ENCODE data around the gene SGMS1.
"Not testable (repeated sequence)": the region's sequence is repeated elsewhere in the genome, so short reads cannot be mapped to it uniquely, and the experiment has no call there.

Gene SGMS1

GRCh38 chr10:50367732-50368131 is 256.0 kb downstream of the SGMS1 start:
- no peak for DNase-seq (ENCODE audit: low read depth)
- H3K4me3 ChIP-seq (ENCODE audit: low read depth, low read length): no peak overlapping the region

- not testable (repeated sequence) for H3K4me3 ChIP-seq (ENCODE audit: low read depth, low read length); DNase-seq (ENCODE audit: low read depth)
These were observed 257.3 kb downstream of the SGMS1 start for GRCh38 chr10:50366421-50366820.

DNA sequence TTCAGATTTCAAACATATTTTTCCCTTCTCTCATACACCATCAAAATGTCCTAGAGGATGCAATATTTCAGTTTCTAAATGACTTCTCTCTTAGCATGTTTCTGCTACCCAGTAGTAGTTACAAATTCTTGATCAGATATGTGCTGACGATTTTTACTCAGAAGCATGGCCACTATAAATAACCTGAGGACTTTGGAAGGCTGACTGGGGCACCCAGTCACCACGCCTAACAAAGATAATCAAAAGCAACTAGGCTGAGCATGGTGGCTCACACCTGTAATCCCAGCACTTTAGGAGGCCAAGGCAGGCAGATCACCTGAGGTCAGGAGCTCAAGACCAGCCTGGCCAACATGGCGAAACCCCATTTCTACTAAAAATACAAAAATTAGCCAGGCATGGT is 259.0 kb downstream of the SGMS1 start:
- DNase-seq (ENCODE audit: low read depth); H3K4me3 ChIP-seq (ENCODE audit: low read depth, low read length): not testable (repeated sequence)

GRCh38 chr10:50362547-50363125 is 261.1 kb downstream of the SGMS1 start:
- no peak for DNase-seq (ENCODE audit: low read depth)
- H3K4me3 ChIP-seq (ENCODE audit: low read depth, low read length): no peak overlapping the region

DNA sequence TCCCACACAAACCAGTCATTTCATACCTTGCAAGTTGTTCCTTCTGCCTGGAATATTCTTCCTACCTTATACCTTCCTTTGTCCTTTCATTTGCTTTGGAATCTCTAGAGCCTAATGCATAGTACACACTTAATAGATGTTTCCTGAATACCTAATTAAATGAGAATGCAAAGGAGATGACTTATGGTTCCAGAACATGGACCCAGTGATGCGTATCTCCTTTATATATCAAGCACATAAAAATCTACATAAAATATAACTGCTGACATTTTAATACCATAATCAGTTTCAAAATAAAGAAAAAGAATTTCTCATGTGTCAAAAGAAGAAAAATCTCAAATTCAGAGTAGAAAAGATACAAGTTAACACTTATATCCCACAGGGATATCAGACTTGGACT is 261.8 kb downstream of the SGMS1 start:
- DNase-seq (ENCODE audit: low read depth): no peak
- no peak overlapping the region for H3K4me3 ChIP-seq (ENCODE audit: low read depth, low read length)

GRCh38 chr10:50360077-50360850 is 263.5 kb downstream of the SGMS1 start:
- H3K4me3 ChIP-seq (ENCODE audit: low read depth, low read length): no peak overlapping the region
- peak; percentile 27 for DNase-seq (ENCODE audit: low read depth)

DNA sequence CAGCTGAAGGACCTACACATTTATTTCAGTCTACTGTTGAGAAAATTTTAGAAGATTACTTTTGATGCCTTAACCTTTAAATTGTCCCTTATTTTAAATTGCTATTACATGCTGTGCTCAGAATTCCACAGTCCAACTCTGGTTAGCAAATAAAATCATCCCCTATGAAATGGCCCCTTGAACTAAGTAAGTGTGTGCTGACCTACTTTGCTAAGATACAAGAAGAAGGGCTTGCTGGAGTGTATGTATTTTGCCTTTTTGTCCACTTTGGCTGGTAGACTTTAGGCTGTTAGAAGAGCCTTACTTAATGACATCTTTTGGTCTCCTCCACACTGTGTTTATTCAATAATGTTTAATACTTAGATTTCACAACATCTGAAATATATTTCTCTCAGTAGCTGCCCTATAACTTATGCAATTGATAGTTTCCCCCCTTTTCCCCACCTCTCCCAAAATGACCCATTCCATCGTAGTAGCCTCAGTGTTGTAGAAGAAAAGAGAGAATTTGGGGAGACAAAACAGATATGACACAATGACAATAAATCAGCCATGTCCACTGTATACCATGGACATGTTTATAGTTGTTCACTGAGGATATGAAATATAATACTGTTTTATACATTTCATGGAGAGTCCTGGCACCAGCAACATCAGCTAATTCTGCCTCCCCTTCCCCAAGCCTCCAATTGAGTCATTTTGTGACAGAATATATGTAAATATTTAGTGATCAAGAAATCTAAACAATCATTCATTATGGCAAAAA is 264.6 kb downstream of the SGMS1 start:
- no peak overlapping the region for H3K4me3 ChIP-seq (ENCODE audit: low read depth, low read length)
- DNase-seq (ENCODE audit: low read depth): no peak

- no peak overlapping the region for H3K4me3 ChIP-seq (ENCODE audit: low read depth, low read length)
- no peak for DNase-seq (ENCODE audit: low read depth)
These were observed 265.3 kb downstream of the SGMS1 start for GRCh38 chr10:50358411-50358810.

DNA sequence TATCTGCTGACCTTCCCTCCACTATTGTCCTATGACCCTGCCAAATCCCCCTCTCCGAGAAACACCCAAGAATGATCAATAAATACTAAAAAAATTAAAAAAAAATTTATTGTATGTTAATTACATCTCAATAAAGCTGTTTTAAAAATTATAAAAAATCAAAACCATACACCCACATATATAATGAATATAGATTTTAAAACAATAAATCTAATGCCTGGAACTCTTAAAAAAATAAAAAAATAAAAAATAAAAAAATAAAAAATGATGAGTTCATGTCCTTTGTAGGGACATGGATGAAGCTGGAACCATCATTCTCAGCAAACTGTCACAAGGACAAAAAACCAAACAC is 267.3 kb downstream of the SGMS1 start:
- DNase-seq (ENCODE audit: low read depth); H3K4me3 ChIP-seq (ENCODE audit: low read depth, low read length): not testable (repeated sequence)

- not testable (repeated sequence) for DNase-seq (ENCODE audit: low read depth); H3K4me3 ChIP-seq (ENCODE audit: low read depth, low read length)
These were observed 267.9 kb downstream of the SGMS1 start for GRCh38 chr10:50355693-50356480.

- no peak for DNase-seq (ENCODE audit: low read depth)
These were observed 272.1 kb downstream of the SGMS1 start for GRCh38 chr10:50351483-50352146.

DNA sequence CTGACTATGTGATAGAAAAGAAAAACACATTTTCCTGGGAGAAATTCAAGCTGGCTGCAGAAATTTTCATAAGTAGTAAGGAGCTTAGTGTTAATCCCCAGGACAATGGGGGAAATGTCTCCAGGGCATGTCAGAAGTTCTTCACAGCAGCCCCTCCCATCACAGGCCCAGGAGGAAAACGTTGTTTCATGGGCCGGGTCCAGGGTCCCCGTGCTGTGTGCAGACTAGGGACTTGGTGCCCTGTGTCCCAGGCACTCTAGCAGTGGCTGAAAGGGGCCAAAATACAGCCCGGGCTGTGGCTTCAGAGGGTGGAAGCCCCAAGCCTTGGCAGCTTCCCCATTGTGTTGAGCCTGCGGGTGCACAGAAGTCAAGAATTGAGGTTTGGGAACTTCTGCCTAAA is 273.4 kb downstream of the SGMS1 start:
- no peak for DNase-seq (ENCODE audit: low read depth)
- H3K4me3 ChIP-seq (ENCODE audit: low read depth, low read length): no peak overlapping the region

More at GRCh38 chr10:50351483-50352146, 272.1 kb downstream of the SGMS1 start:
- no peak overlapping the region for H3K4me3 ChIP-seq (ENCODE audit: low read depth, low read length)

GRCh38 chr10:50349554-50349953 is 274.2 kb downstream of the SGMS1 start:
- no peak for DNase-seq (ENCODE audit: low read depth)
- no peak overlapping the region for H3K4me3 ChIP-seq (ENCODE audit: low read depth, low read length)

DNA sequence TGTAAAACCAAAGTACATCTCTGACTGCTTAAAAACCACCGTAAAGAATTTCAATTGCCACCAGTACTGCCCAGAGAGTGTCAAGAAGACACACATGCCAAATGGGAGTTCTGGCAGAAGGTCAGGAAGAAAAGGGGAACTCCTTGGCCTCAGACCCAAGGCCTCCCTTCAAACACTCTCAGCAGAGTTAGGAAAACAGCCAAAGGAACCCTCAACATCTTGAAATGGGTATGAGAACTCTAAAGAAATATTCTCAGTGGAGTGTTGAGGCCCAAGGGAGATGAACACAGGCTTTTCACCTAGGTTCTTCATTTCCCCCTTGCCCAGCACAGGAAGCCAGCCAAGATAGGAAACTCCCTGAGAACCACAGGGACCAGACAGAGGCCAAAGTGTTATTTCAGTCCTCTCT is 276.4 kb downstream of the SGMS1 start:
- H3K4me3 ChIP-seq (ENCODE audit: low read depth, low read length): no peak overlapping the region
- DNase-seq (ENCODE audit: low read depth): no peak

GRCh38 chr10:50346942-50347341 is 276.8 kb downstream of the SGMS1 start:
- no peak overlapping the region for H3K4me3 ChIP-seq (ENCODE audit: low read depth, low read length)
- DNase-seq (ENCODE audit: low read depth): no peak

DNA sequence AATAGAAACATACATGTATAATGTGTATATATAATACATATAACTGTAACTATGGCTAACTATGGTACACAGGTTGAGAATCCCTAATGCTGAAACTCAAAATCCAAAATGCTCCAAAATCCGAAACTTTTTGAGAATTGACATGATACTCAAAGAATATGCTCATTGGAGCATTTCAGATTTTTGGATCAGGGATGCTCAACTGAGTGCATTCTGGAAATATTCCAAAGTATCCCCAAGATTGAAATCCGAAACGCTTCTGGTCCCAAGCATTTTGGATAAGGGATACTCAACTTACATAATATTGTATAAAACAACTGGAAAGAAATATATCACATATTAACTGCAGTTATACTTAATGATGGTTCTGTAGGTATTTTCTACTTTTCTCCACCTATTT is 278.2 kb downstream of the SGMS1 start:
- no peak for DNase-seq (ENCODE audit: low read depth)

DNA sequence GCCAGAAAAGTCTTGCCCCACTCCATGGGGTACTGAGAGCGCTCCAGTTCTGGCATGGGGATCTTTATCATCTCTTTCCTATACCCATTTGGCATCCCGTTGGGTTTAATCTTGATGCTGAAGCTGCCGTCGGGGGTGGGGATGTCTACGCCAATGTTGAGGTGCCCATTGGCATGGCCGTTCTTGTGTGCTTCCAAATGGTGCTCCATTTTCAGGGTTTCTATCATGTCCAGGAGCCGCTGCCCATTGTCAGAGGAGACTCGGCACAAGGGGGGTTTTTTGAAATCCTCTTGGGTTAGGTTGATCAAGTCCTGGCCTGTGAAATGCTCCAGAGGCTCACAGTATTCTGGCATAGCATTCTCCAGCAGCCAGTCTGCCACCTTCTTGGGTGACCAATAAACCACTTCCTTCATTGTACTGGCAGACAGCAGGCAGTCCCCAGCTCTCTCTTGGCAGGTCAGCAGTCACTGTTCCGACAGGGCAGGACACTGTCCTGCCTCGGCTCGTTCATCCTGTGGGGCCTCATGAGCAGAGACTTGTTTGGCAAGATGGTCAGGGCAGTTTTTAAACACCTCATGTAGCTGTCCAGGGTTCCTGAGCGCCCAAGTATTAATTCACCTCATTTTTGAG is 279.9 kb downstream of the SGMS1 start:
- no peak overlapping the region for H3K4me3 ChIP-seq (ENCODE audit: low read depth, low read length)
- no peak for DNase-seq (ENCODE audit: low read depth)

More for the DNA sequence above, 278.2 kb downstream of the SGMS1 start:
- H3K4me3 ChIP-seq (ENCODE audit: low read depth, low read length): no peak overlapping the region

DNA sequence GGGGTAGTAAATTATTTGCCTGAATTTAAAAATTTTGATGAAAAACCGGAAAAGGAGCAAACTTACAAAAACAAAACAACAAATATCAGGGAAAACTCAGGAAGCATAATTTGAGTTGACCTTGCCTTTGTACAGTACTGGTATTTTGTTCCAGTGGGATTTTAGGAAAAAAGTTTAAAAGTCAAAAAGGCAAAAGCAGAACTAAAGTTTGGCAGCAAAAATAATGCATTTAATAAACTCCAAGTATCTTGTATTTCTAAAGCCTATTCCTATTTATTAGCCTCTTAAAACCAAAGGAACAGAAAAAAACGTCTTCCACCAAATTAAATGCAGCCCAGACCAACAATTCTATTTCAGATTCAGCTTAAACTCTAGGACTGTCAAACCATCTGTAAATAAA is 281.8 kb downstream of the SGMS1 start:
- DNase-seq (ENCODE audit: low read depth): no peak
- H3K4me3 ChIP-seq (ENCODE audit: low read depth, low read length): no peak overlapping the region

GRCh38 chr10:50336140-50336539 is 287.6 kb downstream of the SGMS1 start:
- DNase-seq (ENCODE audit: low read depth): no peak
- no peak overlapping the region for H3K4me3 ChIP-seq (ENCODE audit: low read depth, low read length)
